Activated naive CD4-positive, alpha-beta T cell treated with anti-CD3 and anti-CD28 coated beads, Interleukin-2, amount 50 U/mL, for 16 hours (primary cell): ENCODE measurements around the gene RMDN3.
A peak's percentile ranks its signal among the peaks of the same experiment; 100 is the strongest.

Experiments
- DNase-seq: peaks from one replicate; pipeline ENCODE4 v3.0.0-alpha.2; 2020

Gene RMDN3

DNA sequence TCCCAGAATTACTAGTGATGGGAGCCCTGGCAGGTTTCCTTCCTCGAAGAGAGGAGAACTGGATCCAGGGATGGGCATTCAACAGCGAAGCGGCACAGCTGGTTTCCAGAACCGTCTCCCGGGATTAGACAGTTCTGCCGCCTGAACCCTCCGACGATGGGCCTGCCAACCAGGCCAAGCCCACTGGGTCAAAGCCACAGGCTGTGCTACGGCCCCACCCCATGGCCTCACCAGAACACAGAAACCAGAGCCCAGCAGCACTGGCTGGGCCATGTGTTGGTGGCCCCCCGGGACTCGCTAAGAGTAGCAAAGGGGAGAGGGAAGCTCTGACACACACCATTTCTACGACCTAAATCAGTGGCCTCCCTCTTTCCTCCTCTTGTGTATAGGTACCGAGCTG lies 17.0 kb upstream of the RMDN3 start:
- DNase-seq: no peak

- DNase-seq: no peak
Measured at GRCh38 chr15:40771242-40771641, 16.2 kb upstream of the RMDN3 start.

GRCh38 chr15:40770147-40770721 lies 15.2 kb upstream of the RMDN3 start:
- DNase-seq: no peak

DNA sequence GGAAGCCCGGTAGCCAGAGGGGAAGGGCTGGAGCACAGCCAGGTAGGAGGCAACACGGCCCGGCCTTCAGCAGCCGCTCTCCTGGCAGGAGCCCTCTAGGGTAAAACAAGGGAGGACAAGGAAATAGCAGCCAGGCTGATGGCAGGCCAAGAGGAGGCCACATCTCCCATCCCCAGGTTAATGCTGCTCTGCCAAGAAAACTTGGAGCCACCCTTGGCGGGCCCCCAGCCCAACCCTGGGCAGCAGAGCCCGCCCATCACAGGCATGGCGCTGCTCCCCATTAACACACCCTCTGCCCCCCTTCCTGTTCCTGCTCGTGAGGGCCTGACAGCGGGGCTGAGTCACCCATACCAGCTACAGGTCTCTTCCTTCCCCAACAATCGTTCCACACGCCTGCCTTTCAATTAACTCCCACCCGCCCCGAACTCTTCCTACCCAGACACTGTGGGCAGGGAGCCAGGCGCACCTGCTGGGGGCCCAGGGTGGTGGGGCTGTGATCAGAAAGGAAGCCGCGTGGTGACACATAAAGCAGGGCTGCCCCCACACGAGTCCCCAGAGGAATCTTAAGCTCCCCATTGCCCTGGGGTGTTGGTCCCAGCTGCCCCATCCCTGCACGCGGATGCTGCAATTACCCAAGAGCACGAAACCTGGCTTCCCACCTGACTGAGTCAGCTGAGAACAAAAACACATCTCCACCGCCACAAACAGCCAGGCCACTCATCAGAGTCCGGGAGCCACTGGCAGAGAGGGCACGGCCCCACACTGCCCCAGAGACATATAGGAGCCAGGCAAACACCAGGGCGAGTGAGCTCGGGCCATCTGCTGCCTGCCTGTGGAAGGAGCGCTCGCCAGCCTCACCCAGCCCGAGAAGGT lies 14.5 kb upstream of the RMDN3 start, which contains the start of gene C15orf62:
C15orf62 (plus strand) TSS at position 707 of the 873 bp plus-strand sequence. CDS start 516 bp downstream, outside the sequence.
- peak; percentile 80 for DNase-seq

- DNase-seq: no peak
Measured at GRCh38 chr15:40768521-40769273, 13.6 kb upstream of the RMDN3 start.

DNA sequence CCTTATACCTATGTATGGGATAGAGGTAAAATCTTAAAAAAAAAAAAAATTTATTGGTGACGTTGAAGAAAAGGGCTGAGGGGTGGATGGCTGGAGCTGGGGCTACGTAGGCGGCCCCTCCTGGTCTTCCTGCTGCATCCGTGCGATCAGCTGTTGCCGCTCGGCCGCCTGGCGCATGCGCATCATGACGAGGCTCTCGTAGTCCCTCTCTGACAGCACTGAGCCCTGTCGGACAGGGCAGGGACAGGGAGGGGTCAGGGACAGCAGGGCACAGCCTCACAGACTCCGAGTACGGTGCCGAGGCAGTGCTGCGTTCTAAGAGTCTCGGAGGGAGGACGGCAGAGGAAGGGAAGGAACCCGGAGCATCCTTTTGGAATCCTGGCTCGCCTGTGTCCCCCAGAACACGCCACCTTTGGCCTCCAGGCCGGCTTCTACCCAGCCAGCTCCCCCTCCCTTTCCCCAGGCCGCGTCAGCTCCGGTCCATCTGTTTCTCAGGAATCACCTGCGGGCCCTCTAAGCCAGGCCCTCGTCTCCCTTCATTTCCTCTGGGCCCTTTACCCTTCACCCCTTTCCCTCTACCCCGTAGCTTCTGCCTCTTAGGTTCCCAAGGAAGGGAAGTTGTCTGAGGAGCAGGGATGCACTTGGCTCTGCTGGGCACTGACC lies 12.9 kb upstream of the RMDN3 start:
- no peak for DNase-seq

DNA sequence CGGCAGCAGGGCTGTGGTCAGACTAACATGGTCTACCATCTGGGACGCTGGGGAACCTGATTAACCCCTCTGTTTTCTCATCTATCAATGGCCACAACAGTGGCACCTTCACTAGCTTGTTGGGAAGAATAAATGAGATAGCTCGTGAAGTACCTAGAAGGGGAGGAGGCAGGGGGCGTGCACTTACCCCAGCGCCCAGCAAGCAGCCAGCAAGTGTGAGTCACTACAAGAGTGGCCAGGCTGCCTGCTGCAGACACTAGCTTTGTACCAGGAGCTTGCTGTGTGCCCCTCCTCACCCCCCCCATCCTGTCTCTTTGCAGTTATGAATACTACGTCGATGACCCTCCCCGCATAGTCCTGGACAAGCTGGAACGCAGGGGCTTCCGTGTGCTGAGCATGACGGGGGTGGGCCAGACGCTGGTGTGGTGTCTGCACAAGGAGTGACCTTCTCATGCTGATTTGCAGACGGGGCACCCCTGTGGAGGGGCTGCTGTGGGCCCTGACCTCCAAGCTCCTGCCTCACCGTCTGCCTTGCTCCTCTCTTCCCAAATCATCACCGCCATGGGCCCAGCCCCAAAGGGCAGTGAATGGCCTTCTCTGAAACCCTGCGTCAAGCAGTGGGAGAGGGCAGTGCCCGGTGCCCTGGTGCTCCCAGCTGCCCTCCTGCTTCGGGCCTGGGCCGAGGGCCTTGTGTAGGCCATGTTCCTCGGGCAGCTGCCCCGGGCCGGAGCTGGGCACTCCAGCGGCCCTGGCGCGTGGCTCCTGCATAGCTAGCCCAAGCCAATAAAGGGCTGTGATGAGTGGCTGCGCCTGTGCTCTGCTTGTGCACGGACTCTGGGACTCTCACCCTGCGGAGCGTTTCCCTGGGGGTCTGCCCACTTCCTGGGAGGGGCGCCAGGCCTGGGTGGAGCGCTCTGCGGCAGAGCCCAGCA lies 12.1 kb upstream of the RMDN3 start:
- DNase-seq: no peak

DNA sequence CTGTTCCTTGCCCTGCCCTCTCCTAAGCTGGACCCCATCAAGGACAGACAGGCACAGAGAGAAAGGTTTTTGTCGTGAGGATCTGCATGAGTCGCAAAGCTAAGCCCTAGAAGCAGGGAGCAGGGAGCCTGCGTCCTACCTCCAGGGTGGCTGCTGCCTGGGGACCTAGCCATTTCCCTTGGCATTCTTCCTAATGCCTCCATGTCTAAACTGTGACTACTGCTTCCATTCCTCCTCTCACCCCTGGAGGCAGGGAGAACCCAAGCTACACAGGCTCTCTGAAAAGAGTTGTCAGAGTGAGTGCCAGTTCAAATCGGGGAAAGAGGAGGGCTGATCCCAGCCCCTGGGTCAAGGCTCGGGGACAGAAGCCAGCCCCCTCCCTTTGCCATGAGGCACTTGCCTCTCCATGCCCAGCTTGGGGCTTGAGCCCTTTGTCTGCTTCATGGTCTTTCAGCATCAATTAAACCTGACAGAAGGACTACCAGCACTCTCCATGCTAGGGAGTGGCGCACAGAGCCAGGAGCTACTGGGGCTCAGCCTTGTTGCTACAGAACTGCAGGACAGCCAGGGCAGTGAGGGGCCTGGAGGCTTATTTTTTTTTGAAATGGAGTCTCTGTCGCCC lies 11.3 kb upstream of the RMDN3 start:
- DNase-seq: no peak

GRCh38 chr15:40764629-40765103 lies 9.6 kb upstream of the RMDN3 start:
- DNase-seq: no peak

- DNase-seq: peak; percentile 73
Measured at GRCh38 chr15:40763801-40764628, 9.0 kb upstream of the RMDN3 start, which contains the start of gene GCHFR. GCHFR (plus strand) TSS chr15:40764068; CDS start chr15:40764181, 113 bp downstream.

DNA sequence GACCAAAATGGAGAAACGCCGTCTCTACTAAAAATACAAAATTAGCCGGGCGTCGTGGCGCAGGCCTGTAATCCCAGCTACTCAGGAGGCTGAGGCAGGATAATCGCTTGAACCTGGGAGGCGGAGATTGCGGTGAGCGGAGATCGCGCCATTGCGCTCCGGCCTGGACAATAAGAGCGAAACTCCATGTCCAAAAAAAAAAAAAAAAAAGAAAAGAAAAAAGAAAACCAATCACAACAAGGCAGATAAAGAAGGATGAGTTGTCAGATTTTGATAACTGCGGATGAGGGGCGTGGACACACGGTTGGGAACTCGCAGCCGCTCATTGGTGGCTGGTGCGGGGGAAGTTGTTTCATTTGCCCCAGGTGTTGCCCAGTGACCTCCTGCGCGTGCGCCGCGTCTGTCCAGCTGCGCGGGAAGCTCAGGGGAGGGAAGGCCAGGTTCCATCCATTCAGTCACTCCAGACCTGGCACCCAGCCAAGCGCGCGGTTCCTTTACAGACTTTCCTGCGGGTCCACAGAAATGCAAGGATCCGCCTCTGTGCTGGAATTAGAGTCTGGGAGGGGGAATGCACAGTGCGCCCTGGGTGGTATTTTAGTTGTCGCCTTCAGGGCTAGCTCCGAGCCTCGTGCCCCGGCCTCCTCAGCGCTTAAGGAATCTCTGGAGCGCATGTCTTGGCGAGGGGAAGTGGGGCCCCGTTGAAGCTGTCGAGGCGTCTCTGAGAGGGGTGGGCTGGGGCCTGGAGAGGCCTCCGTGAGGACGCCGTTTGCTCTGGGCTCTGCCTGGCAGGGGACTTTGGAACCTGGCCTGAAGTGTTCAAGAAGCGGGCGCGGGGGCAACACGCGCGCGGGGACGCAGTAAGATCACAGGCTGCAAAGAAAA lies 8.1 kb upstream of the RMDN3 start:
- DNase-seq: peak; percentile 38

DNA sequence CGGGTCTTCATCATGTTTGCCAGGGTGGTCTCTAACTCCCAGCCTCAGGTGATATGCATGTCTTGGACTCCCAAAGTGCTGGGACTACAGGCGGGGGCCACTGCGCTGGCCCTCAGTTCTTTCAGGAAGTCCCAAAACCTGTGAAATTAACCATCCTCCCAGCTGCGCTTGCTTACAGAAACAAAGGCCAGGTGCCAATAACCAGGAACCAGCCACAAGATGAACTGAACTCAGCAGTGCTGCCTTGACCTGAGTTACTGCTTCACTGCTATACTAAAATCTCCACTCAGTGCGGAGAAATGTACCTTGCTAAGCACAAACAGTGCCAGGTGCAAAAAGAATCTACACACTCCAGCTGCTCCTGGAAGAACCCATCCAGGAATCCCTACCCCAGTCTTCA lies 4.9 kb upstream of the RMDN3 start:
- DNase-seq: no peak

DNA sequence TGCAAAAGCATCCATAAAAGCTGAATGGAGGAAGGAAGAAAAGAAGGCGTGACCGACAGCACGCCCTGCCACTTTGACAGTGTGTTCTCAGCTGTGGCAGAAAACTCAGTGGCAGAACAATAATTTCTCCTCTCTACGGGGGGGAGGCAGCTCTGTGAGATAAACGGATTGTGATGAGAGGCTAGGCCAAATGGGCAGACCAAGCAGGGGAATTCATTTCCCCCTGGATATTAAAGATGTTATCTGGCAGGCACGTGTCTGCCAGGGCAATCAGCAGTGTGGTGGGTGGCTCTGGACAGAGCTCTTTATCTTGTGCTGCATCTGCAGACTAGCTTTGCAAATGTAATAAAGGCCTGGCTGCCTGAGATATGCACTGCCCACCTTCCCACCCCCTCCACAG lies 1.9 kb upstream of the RMDN3 start:
- DNase-seq: no peak

DNA sequence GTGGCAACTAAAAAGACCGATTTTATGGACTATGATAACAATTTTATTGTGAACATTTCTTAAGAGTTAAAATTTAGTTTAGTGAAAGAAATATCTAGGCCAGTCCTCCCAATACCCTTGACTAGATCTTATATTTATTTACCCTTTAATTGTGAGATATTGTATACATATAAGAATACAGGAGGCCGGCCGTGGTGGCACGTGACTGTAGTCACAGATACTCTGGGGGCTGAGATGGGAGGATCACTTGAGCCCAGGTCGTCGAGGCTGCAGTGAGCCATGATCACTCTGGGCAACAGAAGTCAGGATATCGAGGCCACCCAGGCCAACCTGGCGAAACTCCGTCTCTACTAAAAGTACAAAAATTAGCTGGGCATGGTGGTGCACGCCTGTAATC lies 756 bp upstream of the RMDN3 start:
- DNase-seq: no peak

- DNase-seq: no peak
Measured at GRCh38 chr15:40754574-40754882, 526 bp downstream of the RMDN3 start.

DNA sequence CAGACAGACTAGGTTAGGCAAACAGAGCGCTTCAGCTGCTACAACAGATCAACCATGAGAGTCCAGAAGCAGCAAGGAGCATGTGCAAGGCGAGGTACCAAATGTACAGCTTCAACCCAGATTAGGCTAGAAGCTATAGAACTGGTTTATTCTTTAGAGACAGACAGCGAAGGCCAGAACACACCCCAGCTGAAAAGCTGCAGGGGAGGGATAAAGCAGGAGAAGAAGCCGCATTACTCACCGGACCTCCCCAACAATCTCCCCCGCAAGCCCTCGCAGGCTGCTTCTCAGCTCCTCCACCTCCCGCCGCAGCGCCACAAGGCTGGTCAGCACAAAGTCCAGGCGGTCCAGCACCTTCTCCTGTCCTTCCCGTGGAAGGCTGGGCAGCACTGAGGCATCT lies 3.3 kb downstream of the RMDN3 start:
- no peak for DNase-seq

GRCh38 chr15:40750885-40751284 lies 4.2 kb downstream of the RMDN3 start:
- no peak for DNase-seq

DNA sequence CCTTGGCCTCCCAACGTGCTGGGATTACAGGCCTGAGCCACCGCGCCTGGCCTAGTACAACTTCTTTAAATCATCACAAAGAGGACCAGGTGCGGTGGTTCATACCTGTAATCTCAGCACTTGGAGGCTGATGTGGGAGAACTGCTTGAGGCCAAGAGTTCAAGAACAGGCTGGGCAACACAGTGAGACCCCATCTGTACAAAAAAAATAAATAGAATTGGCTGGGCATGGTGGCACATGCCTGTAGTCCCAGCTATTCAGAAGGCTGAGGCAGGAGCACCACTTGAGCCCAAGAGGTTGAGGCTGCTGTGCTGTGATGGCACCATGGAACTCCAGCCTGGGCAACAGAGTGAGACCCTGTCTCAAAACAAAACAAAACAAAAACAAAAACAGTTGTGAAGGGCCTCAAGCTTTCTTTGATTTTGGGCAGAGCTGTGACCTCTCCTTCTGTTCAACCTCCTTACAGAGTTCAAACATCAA lies 5.9 kb downstream of the RMDN3 start:
- DNase-seq: no peak
